HL-60 (cell line): ENCODE measurements around the gene ALOX15.

ENCODE experiments used
- CTCF ChIP-seq: IDR thresholded peaks from one replicate; pipeline ENCODE4 v1.5.1; 2011; ENCODE audit warnings: low read length, control low read depth, inconsistent platforms; ENCODE audit not compliant: insufficient read depth
- GABPA ChIP-seq: IDR thresholded peaks from 2 replicates; pipeline ENCODE4 v1.6.1; 2012; ENCODE audit warnings: low read depth
- POLR2AphosphoS5 ChIP-seq: IDR thresholded peaks from 2 replicates; pipeline ENCODE4 v1.6.1; 2012; ENCODE audit warnings: low read depth
- REST ChIP-seq: IDR thresholded peaks from 2 replicates; pipeline ENCODE4 v1.6.1; 2012; ENCODE audit warnings: low read depth; ENCODE audit not compliant: insufficient replicate concordance

GRCh38 chr17:4622375-4622774 is 19.1 kb downstream of the ALOX15 start:
- TF ChIP-seq CTCF (no peak), POLR2AphosphoS5 (no peak), GABPA (no peak), REST (no peak)
